Lower leg skin (tissue), 3 donors: ENCODE data around the gene BCL2L11.

Experiments used
- CTCF ChIP-seq, 3 donors: fragments of 450-650 bp; IDR thresholded peaks; one replicate each; pipeline ENCODE4 v1.5.1; 2016; ENCODE audit warnings: antibody characterized with exemption in 3 of 3, mild to moderate bottlenecking in 3 of 3, moderate library complexity in 2 of 3
- POLR2A ChIP-seq, 2 donors: fragments of 450-650 bp; IDR thresholded peaks; one replicate each; pipeline ENCODE4 v1.6.1; 2016 to 2017; ENCODE audit warnings: antibody characterized with exemption in 2 of 2, mild to moderate bottlenecking in 1 of 2, moderate library complexity in 1 of 2

DNA sequence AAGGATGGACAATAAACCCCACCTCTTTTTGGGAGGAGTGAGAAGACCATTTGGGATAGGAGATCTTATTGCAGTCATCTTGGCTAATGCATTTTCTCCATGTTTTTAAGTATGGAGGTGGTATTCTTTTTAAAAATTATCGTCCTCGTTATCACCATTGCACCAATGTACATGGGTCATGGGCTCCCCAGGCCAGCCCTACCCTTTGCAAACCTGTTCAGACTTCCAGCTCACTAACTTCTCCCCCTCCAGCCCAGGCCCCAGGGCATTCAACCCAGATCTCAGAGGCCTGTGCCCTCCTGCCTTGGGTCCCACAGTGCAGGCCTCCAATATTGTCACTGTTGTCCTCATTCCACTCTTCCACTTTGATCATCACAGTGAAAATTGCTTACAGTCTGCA, 68.4 kb downstream of the BCL2L11 start:
- no peak for TF ChIP-seq CTCF (IDR thresholded peaks at IDR 0.05)
- no peak for TF ChIP-seq POLR2A (IDR thresholded peaks at IDR 0.05)
